ENCODE data around the gene SVBP.

SVBP gene

DNA sequence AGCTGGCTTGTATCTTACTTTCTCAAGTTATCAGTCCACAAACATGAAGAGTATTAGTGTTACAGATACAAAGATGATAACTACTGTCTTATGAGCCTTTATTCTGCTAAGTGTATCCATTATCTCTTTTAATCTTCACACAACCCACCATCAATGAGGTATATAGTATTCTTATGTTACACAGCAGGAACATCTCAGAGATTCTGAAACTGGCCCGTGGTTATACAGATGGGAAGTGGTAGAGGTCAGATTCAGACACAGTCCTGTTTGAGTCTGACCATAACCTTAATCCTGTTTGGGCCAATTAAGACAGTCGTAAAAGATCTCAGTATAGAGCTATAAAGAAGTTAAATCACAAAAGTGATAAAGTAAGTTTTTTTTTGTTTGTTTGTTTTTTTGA, 37.5 kb downstream of the SVBP start:
- TF ChIP-seq CTCF (IDR thresholded peaks at IDR 0.05; ENCODE audit: low read depth, low read length) = no peak
- no peak for DNase-seq (ENCODE audit: low read depth, low spot score)
- no peak overlapping the region for H3K4me3 ChIP-seq (ENCODE audit: low read depth, low read length)
- in situ Hi-C loops (cut with HindIII; ENCODE audit: low sequenced_read_pairs) = no loop called here

DNA sequence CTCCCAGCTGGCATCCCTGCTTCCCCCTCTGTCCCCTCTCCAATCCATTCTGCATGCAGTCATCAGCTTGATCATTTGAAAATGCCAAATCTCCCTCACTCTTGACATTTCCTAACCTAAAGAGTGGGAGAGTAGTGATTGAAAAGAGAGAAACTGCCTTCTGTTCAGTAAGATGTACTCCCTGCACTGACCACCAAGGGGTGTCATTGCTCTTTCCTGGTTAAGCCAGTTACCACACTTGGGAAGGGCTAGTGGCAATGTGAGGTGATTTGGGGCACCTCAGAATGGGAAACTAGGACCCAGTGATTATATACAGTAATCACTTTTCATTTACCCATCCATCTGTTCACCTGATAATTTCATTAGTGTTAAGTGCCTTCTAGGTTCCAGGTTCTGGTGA, 39.3 kb downstream of the SVBP start:
- in situ Hi-C loops (cut with HindIII; ENCODE audit: low sequenced_read_pairs) = no loop called here
- TF ChIP-seq CTCF (IDR thresholded peaks at IDR 0.05; ENCODE audit: low read depth, low read length) = peak; percentile 79
- peak; percentile 25 for DNase-seq (ENCODE audit: low read depth, low spot score)
- no peak overlapping the region for H3K4me3 ChIP-seq (ENCODE audit: low read depth, low read length)

GRCh38 chr1:42776502-42776901, 40.7 kb downstream of the SVBP start:
- TF ChIP-seq CTCF (IDR thresholded peaks at IDR 0.05; ENCODE audit: low read depth, low read length) = no peak

DNA sequence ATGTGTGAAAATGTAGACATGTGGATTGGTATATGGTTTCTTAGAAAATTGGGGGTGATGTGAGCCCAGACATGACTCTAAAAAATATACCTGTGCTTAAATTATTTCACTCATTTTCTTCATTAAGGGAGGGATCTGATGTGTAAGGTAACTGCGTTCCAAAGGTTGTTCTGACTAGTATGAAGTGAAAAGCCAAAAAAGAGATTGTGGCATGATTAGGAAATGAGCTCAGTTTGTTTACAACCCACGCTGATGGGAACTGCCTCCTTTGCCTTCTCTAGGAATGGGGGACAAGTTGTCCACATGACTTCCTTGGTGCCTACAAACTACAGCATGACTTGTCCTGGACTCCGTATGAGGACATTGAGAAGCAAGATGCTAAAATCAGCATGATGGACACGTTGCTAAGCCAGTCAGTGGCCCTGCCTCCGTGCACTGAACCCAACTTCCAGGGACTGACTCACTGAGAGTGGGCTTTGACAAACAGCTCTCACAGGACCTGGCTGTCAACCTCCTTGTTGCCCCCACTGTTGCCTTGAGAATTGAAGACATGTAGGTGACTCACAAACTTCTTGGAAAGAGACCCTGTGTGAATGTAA, 42.2 kb downstream of the SVBP start:
- no peak overlapping the region for H3K4me3 ChIP-seq (ENCODE audit: low read depth, low read length)
- no peak for TF ChIP-seq CTCF (IDR thresholded peaks at IDR 0.05; ENCODE audit: low read depth, low read length)
- no peak for DNase-seq (ENCODE audit: low read depth, low spot score)
- in situ Hi-C loops (cut with HindIII; ENCODE audit: low sequenced_read_pairs) = no loop called here

More at GRCh38 chr1:42776502-42776901, 40.7 kb downstream of the SVBP start:
- no peak for DNase-seq (ENCODE audit: low read depth, low spot score)
- no peak overlapping the region for H3K4me3 ChIP-seq (ENCODE audit: low read depth, low read length)
- in situ Hi-C loops (cut with HindIII; ENCODE audit: low sequenced_read_pairs) = no loop called here

GRCh38 chr1:42773420-42773819, 43.8 kb downstream of the SVBP start:
- no peak overlapping the region for H3K4me3 ChIP-seq (ENCODE audit: low read depth, low read length)
- DNase-seq (ENCODE audit: low read depth, low spot score) = no peak
- TF ChIP-seq CTCF (IDR thresholded peaks at IDR 0.05; ENCODE audit: low read depth, low read length) = no peak
- in situ Hi-C loops (cut with HindIII; ENCODE audit: low sequenced_read_pairs) = no loop called here

DNA sequence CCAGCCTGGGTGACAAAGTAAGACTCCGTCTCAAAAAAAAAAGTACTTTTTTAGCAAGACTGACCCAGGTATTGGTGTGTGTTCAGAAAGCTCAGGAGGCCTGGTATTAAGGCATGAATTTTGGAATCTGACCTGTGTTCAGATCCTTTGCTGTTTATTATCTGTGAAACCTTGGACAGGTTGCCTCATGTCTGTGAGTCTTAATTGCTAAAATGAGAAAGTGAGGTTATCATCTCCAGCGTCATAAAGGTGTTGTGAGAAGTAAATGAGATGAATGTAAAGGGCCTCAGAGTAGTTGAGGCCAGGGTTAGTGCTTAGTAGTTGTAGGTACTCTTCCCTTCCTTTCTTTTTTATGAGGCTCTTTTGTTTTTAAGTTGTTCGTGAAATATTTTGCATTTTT, 47.4 kb downstream of the SVBP start:
- no peak for TF ChIP-seq CTCF (IDR thresholded peaks at IDR 0.05; ENCODE audit: low read depth, low read length)
- in situ Hi-C loops (cut with HindIII; ENCODE audit: low sequenced_read_pairs) = no loop called here
- H3K4me3 ChIP-seq (ENCODE audit: low read depth, low read length) = no peak overlapping the region
- DNase-seq (ENCODE audit: low read depth, low spot score) = no peak

- no peak for TF ChIP-seq CTCF (IDR thresholded peaks at IDR 0.05; ENCODE audit: low read depth, low read length)
- in situ Hi-C loops (cut with HindIII; ENCODE audit: low sequenced_read_pairs) = no loop called here
- no peak for DNase-seq (ENCODE audit: low read depth, low spot score)
- peak overlapping the region; percentile 96 for H3K4me3 ChIP-seq (ENCODE audit: low read depth, low read length)
Observed at GRCh38 chr1:42768172-42768571, 49.0 kb downstream of the SVBP start.
